ENCODE results near the gene SNX6.
"Not testable (repeated sequence)": the region's sequence is repeated elsewhere in the genome, so short reads cannot be mapped to it uniquely, and the experiment has no call there.

Gene SNX6

GRCh38 chr14:34629657-34630529 is at the start of gene SNX6:
Gene SNX6, minus strand, starts transcription at chr14:34630148. Its CDS starts 32 bp downstream, at chr14:34630116.
- peak; percentile 75 for DNase-seq

- DNase-seq = no peak
Measured at GRCh38 chr14:34678735-34679134, 48.8 kb upstream of the SNX6 start.

GRCh38 chr14:34678306-34678705 is 48.4 kb upstream of the SNX6 start:
- DNase-seq = no peak

- no peak for DNase-seq
Measured at GRCh38 chr14:34676516-34677211, 46.7 kb upstream of the SNX6 start.

- DNase-seq = no peak
Measured at GRCh38 chr14:34673702-34674101, 43.8 kb upstream of the SNX6 start.

GRCh38 chr14:34671716-34672115 is 41.8 kb upstream of the SNX6 start:
- DNase-seq = no peak

GRCh38 chr14:34668111-34668510 is 38.2 kb upstream of the SNX6 start:
- DNase-seq = no peak

GRCh38 chr14:34667007-34667406 is 37.1 kb upstream of the SNX6 start:
- DNase-seq = no peak

- no peak for DNase-seq
Measured at GRCh38 chr14:34665785-34666435, 36.0 kb upstream of the SNX6 start.

- DNase-seq = no peak
Measured at GRCh38 chr14:34662561-34663088, 32.7 kb upstream of the SNX6 start.

- no peak for DNase-seq
Measured at GRCh38 chr14:34660796-34661195, 30.8 kb upstream of the SNX6 start.

GRCh38 chr14:34655959-34656358 is 26.0 kb upstream of the SNX6 start:
- DNase-seq = no peak

- DNase-seq = not testable (repeated sequence)
Measured at GRCh38 chr14:34653073-34653472, 23.1 kb upstream of the SNX6 start.

GRCh38 chr14:34652348-34652747 is 22.4 kb upstream of the SNX6 start:
- not testable (repeated sequence) for DNase-seq

- DNase-seq = no peak
Measured at GRCh38 chr14:34650786-34651584, 21.0 kb upstream of the SNX6 start.

- DNase-seq = not testable (repeated sequence)
Measured at GRCh38 chr14:34650006-34650405, 20.1 kb upstream of the SNX6 start.

GRCh38 chr14:34649344-34649743 is 19.4 kb upstream of the SNX6 start:
- DNase-seq = no peak

- no peak for DNase-seq
Measured at GRCh38 chr14:34646570-34647255, 16.8 kb upstream of the SNX6 start.

GRCh38 chr14:34643361-34643760 is 13.4 kb upstream of the SNX6 start:
- no peak for DNase-seq

- DNase-seq = no peak
Measured at GRCh38 chr14:34642595-34642994, 12.6 kb upstream of the SNX6 start.

- no peak for DNase-seq
Measured at GRCh38 chr14:34640826-34641225, 10.9 kb upstream of the SNX6 start.

GRCh38 chr14:34634360-34634771 is 4.4 kb upstream of the SNX6 start:
- not testable (repeated sequence) for DNase-seq
